ENCODE data around the gene UBXN11.
A peak's percentile ranks its signal among the peaks of the same experiment; 100 is the strongest.

Gene UBXN11

DNA sequence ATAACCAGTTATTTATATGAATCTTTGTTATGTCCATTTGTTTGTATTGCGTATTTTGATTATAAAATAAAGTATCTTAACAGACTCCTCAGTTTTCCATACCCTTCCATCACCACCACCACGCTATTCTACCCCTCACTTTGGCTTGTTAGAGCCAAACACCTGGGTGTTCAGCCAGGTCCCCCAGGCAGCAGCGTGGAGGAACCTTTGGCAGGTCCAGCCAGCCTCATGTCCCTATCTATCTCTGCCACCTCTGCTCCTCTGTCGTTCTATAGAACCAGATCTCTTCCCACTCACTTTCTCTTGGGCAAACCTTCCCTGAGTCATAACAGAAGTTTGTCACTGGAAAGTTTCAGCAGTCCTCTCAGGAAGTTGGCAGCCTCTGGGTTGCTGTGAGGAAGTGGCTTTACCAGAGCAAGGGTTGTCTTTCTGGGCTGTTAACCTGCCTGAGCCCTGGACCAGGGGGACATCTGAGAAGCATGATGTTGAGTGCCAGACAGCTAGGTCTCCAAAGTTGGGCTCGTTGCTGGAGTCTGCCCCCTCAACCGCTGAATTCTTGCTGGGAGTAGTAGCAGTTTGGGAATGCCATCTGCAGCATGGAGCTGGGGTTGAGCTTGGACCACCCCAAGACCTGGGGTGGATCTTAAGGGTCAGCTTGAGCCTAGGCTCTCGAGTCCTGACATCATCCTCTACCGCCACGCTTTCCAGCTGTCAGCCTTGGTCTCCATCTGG, 27.5 kb downstream of the UBXN11 start:
- peak overlapping the region; percentile 85 for H3K4me3 ChIP-seq (ENCODE audit: insufficient read length, low read depth)
- peaks cover 77% of the 10 kb centered on the region for H3K36me3 ChIP-seq (ENCODE audit: insufficient read depth, insufficient read length, low read length)

DNA sequence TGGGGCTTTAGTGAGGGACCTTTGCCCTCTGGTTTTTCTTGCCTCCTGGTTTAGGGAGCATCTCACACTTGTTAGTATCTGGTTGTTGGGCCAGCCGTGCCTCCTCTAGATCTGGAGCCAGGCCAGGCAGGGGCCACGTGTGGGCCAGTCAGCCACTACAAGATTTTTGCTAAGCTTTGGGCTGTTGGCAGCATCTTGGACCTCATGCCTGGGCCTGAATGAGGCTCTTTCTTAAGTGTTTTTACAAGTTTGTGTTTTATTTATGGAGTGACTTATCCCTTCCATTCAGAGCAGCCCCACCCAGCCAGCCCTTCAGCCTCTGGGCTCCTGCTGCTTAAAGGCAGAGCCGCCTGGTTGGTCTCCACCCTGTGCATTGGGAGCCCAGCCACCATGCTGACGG, 28.1 kb downstream of the UBXN11 start:
- H3K4me1 ChIP-seq (ENCODE audit: insufficient read depth, insufficient read length), result peaks cover 39% of the 10 kb centered on the region
- DNase-seq (ENCODE audit: low read depth, low spot score), result no peak

More for the DNA sequence above, 27.5 kb downstream of the UBXN11 start:
- no peak for DNase-seq (ENCODE audit: low read depth, low spot score)
- Histone ChIP-seq H3K9ac (ENCODE audit: insufficient read length, low read depth) (peak overlapping the region; percentile 89), H3K9me3 (ENCODE audit: insufficient read depth, low read length) (no peaks in the 10 kb centered on the region), H3K4me1 (ENCODE audit: insufficient read depth, insufficient read length) (peaks cover 39% of the 10 kb centered on the region), H3K27me3 (ENCODE audit: insufficient read depth, insufficient read length) (no peaks in the 10 kb centered on the region)
- TF ChIP-seq SUZ12 (IDR thresholded peaks at IDR 0.05; ENCODE audit: extremely low read depth, insufficient read depth, insufficient read length) (no peak), YY1 (IDR thresholded peaks at IDR 0.05; ENCODE audit: insufficient read depth, insufficient read length) (no peak), ZNF274 (IDR thresholded peaks at IDR 0.05; ENCODE audit: low read depth, low read length) (no peak)

GRCh38 chr1:26277719-26278118, 28.7 kb downstream of the UBXN11 start:
- peaks cover 34% of the 10 kb centered on the region for H3K4me1 ChIP-seq (ENCODE audit: insufficient read depth, insufficient read length)
- no peak for DNase-seq (ENCODE audit: low read depth, low spot score)
- H3K9me3 ChIP-seq (ENCODE audit: insufficient read depth, low read length), result no peaks in the 10 kb centered on the region
- H3K27me3 ChIP-seq (ENCODE audit: insufficient read depth, insufficient read length), result no peaks in the 10 kb centered on the region
- no peak overlapping the region for H3K4me3 ChIP-seq (ENCODE audit: insufficient read length, low read depth)
- H3K36me3 ChIP-seq (ENCODE audit: insufficient read depth, insufficient read length, low read length), result peaks cover 74% of the 10 kb centered on the region
- no peak overlapping the region for H3K9ac ChIP-seq (ENCODE audit: insufficient read length, low read depth)
- TF ChIP-seq YY1 (IDR thresholded peaks at IDR 0.05; ENCODE audit: insufficient read depth, insufficient read length), result no peak
- no peak for TF ChIP-seq ZNF274 (IDR thresholded peaks at IDR 0.05; ENCODE audit: low read depth, low read length)
- no peak for TF ChIP-seq SUZ12 (IDR thresholded peaks at IDR 0.05; ENCODE audit: extremely low read depth, insufficient read depth, insufficient read length)

More for the DNA sequence above, 28.1 kb downstream of the UBXN11 start:
- TF ChIP-seq SUZ12 (IDR thresholded peaks at IDR 0.05; ENCODE audit: extremely low read depth, insufficient read depth, insufficient read length), result no peak
- no peak for TF ChIP-seq YY1 (IDR thresholded peaks at IDR 0.05; ENCODE audit: insufficient read depth, insufficient read length)
- no peak for TF ChIP-seq ZNF274 (IDR thresholded peaks at IDR 0.05; ENCODE audit: low read depth, low read length)
- H3K9me3 ChIP-seq (ENCODE audit: insufficient read depth, low read length), result no peaks in the 10 kb centered on the region
- H3K4me3 ChIP-seq (ENCODE audit: insufficient read length, low read depth), result no peak overlapping the region
- H3K27me3 ChIP-seq (ENCODE audit: insufficient read depth, insufficient read length), result no peaks in the 10 kb centered on the region
- H3K36me3 ChIP-seq (ENCODE audit: insufficient read depth, insufficient read length, low read length), result peaks cover 74% of the 10 kb centered on the region
- no peak overlapping the region for H3K9ac ChIP-seq (ENCODE audit: insufficient read length, low read depth)

DNA sequence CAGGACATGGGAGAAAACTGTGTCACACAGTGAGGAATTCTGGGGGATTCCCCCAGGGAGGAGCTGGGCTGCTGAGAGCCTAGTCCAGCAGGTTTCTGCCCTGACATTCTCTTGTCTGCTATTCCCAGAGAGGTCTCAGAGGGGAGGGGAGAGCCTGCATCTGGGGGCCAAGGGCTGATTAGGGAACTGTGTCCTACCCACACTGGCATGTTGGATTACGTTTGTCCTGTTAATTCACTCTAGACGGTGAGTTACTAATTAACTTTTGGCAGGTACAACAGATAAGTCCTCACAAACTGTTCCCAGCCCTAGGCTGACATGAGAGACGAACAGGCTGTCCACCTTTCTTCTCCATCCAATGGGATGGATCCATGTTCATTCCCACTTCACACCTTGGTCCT, 29.2 kb downstream of the UBXN11 start:
- TF ChIP-seq SUZ12 (IDR thresholded peaks at IDR 0.05; ENCODE audit: extremely low read depth, insufficient read depth, insufficient read length) (no peak), YY1 (IDR thresholded peaks at IDR 0.05; ENCODE audit: insufficient read depth, insufficient read length) (no peak)
- no peak overlapping the region for H3K9ac ChIP-seq (ENCODE audit: insufficient read length, low read depth)
- H3K4me3 ChIP-seq (ENCODE audit: insufficient read length, low read depth), result no peak overlapping the region
- DNase-seq (ENCODE audit: low read depth, low spot score), result no peak
- no peaks in the 10 kb centered on the region for H3K9me3 ChIP-seq (ENCODE audit: insufficient read depth, low read length)
- H3K4me1 ChIP-seq (ENCODE audit: insufficient read depth, insufficient read length), result peaks cover 30% of the 10 kb centered on the region
- peaks cover 71% of the 10 kb centered on the region for H3K36me3 ChIP-seq (ENCODE audit: insufficient read depth, insufficient read length, low read length)
- H3K27me3 ChIP-seq (ENCODE audit: insufficient read depth, insufficient read length), result no peaks in the 10 kb centered on the region

DNA sequence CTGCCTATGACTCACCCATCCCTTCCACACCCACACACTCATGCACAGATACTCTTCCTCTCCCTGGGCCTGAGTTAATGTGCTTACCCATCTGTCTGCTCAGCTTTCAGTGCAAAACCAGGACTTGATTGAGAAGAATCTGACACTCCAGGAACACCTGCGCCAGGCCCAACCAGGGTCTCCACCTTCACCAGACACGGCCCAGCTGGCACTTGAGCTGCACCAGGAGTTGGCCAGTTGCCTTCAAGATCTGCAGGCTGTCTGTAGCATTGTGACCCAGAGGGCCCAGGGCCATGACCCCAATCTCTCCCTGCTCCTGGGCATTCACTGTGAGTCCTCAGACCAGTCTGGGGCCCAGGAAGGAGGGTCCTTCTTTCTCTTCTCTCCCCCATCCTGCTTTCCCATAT, 30.0 kb downstream of the UBXN11 start:
- H3K9ac ChIP-seq (ENCODE audit: insufficient read length, low read depth), result no peak overlapping the region
- H3K27me3 ChIP-seq (ENCODE audit: insufficient read depth, insufficient read length), result no peaks in the 10 kb centered on the region
- no peak overlapping the region for H3K4me3 ChIP-seq (ENCODE audit: insufficient read length, low read depth)
- TF ChIP-seq YY1 (IDR thresholded peaks at IDR 0.05; ENCODE audit: insufficient read depth, insufficient read length) (no peak), SUZ12 (IDR thresholded peaks at IDR 0.05; ENCODE audit: extremely low read depth, insufficient read depth, insufficient read length) (no peak), ZNF274 (IDR thresholded peaks at IDR 0.05; ENCODE audit: low read depth, low read length) (no peak)
- H3K9me3 ChIP-seq (ENCODE audit: insufficient read depth, low read length), result no peaks in the 10 kb centered on the region
- H3K4me1 ChIP-seq (ENCODE audit: insufficient read depth, insufficient read length), result peaks cover 25% of the 10 kb centered on the region
- no peak for DNase-seq (ENCODE audit: low read depth, low spot score)
- H3K36me3 ChIP-seq (ENCODE audit: insufficient read depth, insufficient read length, low read length), result peaks cover 74% of the 10 kb centered on the region

DNA sequence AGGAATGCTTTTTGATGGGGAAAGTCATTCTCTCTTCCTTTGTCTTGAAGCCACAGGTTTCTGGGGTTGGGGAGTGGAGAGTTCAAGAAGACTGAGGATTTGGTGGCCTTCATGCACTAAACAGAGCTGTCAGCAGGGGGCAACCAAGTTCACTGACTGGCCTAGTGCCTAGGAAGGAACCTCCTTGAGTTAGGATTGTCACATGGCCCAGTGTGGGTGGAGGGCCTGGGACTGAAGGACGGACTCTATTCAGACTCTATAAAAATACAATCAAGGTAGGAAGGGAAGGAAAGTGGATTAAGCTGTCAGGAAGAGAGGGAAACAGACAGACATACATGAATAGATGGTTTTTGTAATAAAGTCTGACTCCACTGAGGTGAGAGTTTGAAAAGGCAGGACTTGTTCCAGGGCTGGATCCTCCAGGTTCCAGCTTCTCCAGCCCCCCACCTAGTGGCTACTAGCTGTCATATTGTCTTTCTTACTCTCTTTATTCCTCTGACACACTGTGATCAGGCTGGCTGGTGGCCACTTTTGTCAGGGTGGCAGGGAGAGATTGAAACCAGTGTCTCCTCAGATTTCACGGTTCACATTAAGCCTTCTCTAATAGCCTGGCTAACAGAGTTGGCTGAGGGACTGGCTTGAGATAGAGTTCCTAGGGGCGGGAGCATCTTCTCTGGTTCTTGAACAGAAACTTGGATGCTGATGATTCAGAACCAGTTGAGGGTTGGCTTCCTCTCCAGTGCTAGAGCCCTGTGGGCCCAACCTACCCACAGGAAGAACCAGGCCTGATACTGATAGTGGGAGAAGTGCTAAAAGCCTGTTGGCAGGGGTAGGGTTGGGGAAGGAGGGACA, 30.6 kb downstream of the UBXN11 start:
- peak; percentile 94 for DNase-seq (ENCODE audit: low read depth, low spot score)
- Histone ChIP-seq H3K36me3 (ENCODE audit: insufficient read depth, insufficient read length, low read length) (peaks cover 74% of the 10 kb centered on the region), H3K9ac (ENCODE audit: insufficient read length, low read depth) (no peak overlapping the region), H3K27me3 (ENCODE audit: insufficient read depth, insufficient read length) (no peaks in the 10 kb centered on the region), H3K4me3 (ENCODE audit: insufficient read length, low read depth) (no peak overlapping the region), H3K4me1 (ENCODE audit: insufficient read depth, insufficient read length) (peaks cover 19% of the 10 kb centered on the region), H3K9me3 (ENCODE audit: insufficient read depth, low read length) (no peaks in the 10 kb centered on the region)
- TF ChIP-seq SUZ12 (IDR thresholded peaks at IDR 0.05; ENCODE audit: extremely low read depth, insufficient read depth, insufficient read length), result no peak
- no peak for TF ChIP-seq ZNF274 (IDR thresholded peaks at IDR 0.05; ENCODE audit: low read depth, low read length)
- TF ChIP-seq YY1 (IDR thresholded peaks at IDR 0.05; ENCODE audit: insufficient read depth, insufficient read length), result no peak
